ENCODE data around the gene MT1B.

Gene MT1B

DNA sequence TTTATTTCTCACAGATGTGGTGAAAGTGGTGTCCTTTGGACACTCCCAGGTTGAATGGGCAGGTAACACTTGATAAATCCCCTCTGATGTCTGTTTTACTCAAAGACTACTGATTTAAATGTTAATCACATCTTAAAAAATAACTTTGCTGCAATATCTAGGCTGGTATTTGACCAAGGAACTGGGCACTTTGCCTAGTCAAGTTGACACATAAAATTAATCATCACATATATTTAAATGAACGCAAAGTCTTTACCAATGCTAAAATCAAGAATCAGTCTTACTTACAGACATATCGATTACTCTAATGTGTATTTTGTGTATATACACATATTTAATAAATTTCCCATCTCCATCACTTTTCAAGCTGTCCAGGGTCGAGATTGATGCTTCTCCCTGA lies 36.3 kb upstream of the MT1B start:
- Histone ChIP-seq H4K91ac (ENCODE audit: low read depth, low read length, poor library complexity) (no peak overlapping the region), H3K14ac (ENCODE audit: low read length) (no peak overlapping the region), H3K79me1 (ENCODE audit: low read depth, low read length) (no peaks in the 10 kb centered on the region), H2BK15ac (ENCODE audit: low read length) (no peak overlapping the region), H3K27me3 (ENCODE audit: control insufficient read depth in 3 of 3, insufficient read depth in 3 of 3, low read depth in 1 of 3, low read length in 3 of 3) (peaks cover 19 to 69% (median 61%) of the 10 kb centered on the region in 3 experiments), H3K27ac (replicated peaks; ENCODE audit: low read length) (no peak overlapping the region), H3K23ac (ENCODE audit: low read depth, low read length, poor library complexity) (no peak overlapping the region), H2AFZ (ENCODE audit: low read length) (no peak overlapping the region), H3K9me3 (replicated peaks in 1 of 2; ENCODE audit: control insufficient read depth in 2 of 2, insufficient read depth in 1 of 2, low read depth in 1 of 2, low read length in 2 of 2) (peaks cover 0 to 5% of the 10 kb centered on the region in 2 donors), H2BK120ac (ENCODE audit: low read depth, low read length) (no peak overlapping the region), H2AK5ac (ENCODE audit: low read depth, low read length) (no peak overlapping the region), H2BK12ac (ENCODE audit: low read length) (no peak overlapping the region), H3K4me3 (ENCODE audit: low read length in 2 of 2) (no peak overlapping the region), H3K4me2 (ENCODE audit: insufficient read depth, low read length, poor library complexity, severe bottlenecking) (no peak overlapping the region), H4K8ac (ENCODE audit: low read depth, low read length) (no peak overlapping the region), H3K9ac (ENCODE audit: low read depth, low read length, poor library complexity) (no peak overlapping the region), H3K4me1 (ENCODE audit: control insufficient read depth in 2 of 2, insufficient read depth in 1 of 2, low read depth in 1 of 2, low read length in 2 of 2) (peaks cover 2 to 7% of the 10 kb centered on the region in 2 donors), H3K4ac (ENCODE audit: low read length) (no peak overlapping the region), H2BK5ac (ENCODE audit: low read length) (no peak overlapping the region), H3K18ac (ENCODE audit: low read length) (no peak overlapping the region), H3K36me3 (replicated peaks in 1 of 2; ENCODE audit: control insufficient read depth in 2 of 2, insufficient read depth in 2 of 2, low read length in 2 of 2) (no peaks in the 10 kb centered on the region)
- no CpG with 5 or more reads among the region's 3 CpGs for WGBS, 2 donors (ENCODE audit: extremely low coverage in 2 of 2, insufficient read length in 2 of 2, insufficient replicate concordance in 1 of 2)
- no peak for DNase-seq (ENCODE audit: low spot score)

DNA sequence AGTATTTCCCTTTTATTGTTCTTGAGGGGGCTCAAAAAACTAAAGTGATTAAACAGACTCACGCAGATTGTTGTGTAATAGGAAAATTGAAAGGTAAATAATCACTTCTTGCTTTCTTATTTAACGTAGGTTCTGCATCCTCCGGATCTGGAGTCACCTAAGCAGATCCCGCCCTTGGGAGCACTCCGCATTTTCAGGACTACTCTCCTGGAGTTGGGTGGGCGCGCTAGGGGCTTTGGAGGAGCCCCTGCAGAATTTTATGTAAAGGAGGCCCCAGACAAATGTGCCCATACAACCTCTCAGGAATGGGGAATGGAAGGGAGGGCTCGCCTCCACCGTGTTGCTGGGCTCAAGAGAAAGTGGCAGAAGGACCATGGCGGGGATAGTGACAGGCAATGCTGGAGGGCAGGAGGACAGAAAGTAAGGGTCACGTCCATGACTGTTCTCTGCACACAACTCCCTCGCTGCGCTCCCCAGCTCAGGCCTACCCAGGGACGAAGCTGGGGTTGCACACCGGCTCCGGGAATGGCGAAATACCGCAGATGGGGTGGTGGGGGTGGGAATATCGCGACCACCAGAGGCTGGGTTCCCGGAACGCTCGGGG lies 35.0 kb upstream of the MT1B start:
- Histone ChIP-seq H3K36me3 (replicated peaks in 1 of 2; ENCODE audit: control insufficient read depth in 2 of 2, insufficient read depth in 2 of 2, low read length in 2 of 2) (no peaks in the 10 kb centered on the region), H3K9me3 (replicated peaks in 1 of 2; ENCODE audit: control insufficient read depth in 2 of 2, insufficient read depth in 1 of 2, low read depth in 1 of 2, low read length in 2 of 2) (peaks cover 0 to 5% of the 10 kb centered on the region in 2 donors), H3K27ac (replicated peaks; ENCODE audit: low read length) (no peak overlapping the region), H3K4me2 (ENCODE audit: insufficient read depth, low read length, poor library complexity, severe bottlenecking) (peak overlapping the region; percentile 36), H2BK12ac (ENCODE audit: low read length) (no peak overlapping the region), H2BK5ac (ENCODE audit: low read length) (no peak overlapping the region), H3K4me3 (ENCODE audit: low read length in 2 of 2) (peak overlapping the region in 1 of 2 donors; percentile 42), H2AFZ (ENCODE audit: low read length) (peak overlapping the region; percentile 78), H4K91ac (ENCODE audit: low read depth, low read length, poor library complexity) (no peak overlapping the region), H4K8ac (ENCODE audit: low read depth, low read length) (no peak overlapping the region), H3K18ac (ENCODE audit: low read length) (no peak overlapping the region), H3K4ac (ENCODE audit: low read length) (no peak overlapping the region), H3K27me3 (ENCODE audit: control insufficient read depth in 3 of 3, insufficient read depth in 3 of 3, low read depth in 1 of 3, low read length in 3 of 3) (peaks cover 19 to 75% (median 53%) of the 10 kb centered on the region in 3 experiments), H2BK120ac (ENCODE audit: low read depth, low read length) (no peak overlapping the region), H3K23ac (ENCODE audit: low read depth, low read length, poor library complexity) (peak overlapping the region; percentile 3), H3K14ac (ENCODE audit: low read length) (no peak overlapping the region), H2AK5ac (ENCODE audit: low read depth, low read length) (no peak overlapping the region), H3K4me1 (ENCODE audit: control insufficient read depth in 2 of 2, insufficient read depth in 1 of 2, low read depth in 1 of 2, low read length in 2 of 2) (peaks cover 0 to 5% of the 10 kb centered on the region in 2 donors), H2BK15ac (ENCODE audit: low read length) (no peak overlapping the region), H3K79me1 (ENCODE audit: low read depth, low read length) (no peaks in the 10 kb centered on the region), H3K9ac (ENCODE audit: low read depth, low read length, poor library complexity) (peak overlapping the region; percentile 13)
- DNase-seq (ENCODE audit: low spot score), result no peak
- WGBS, 2 donors (ENCODE audit: extremely low coverage in 2 of 2, insufficient read length in 2 of 2, insufficient replicate concordance in 1 of 2), result no CpG with 5 or more reads among the region's 23 CpGs

GRCh38 chr16:56617212-56618085 lies 34.2 kb upstream of the MT1B start:
- Histone ChIP-seq H2BK5ac (ENCODE audit: low read length) (no peak overlapping the region), H3K9me3 (replicated peaks in 1 of 2; ENCODE audit: control insufficient read depth in 2 of 2, insufficient read depth in 1 of 2, low read depth in 1 of 2, low read length in 2 of 2) (peaks cover 0 to 5% of the 10 kb centered on the region in 2 donors), H3K27ac (replicated peaks; ENCODE audit: low read length) (no peak overlapping the region), H3K79me1 (ENCODE audit: low read depth, low read length) (no peaks in the 10 kb centered on the region), H3K14ac (ENCODE audit: low read length) (no peak overlapping the region), H3K4me1 (ENCODE audit: control insufficient read depth in 2 of 2, insufficient read depth in 1 of 2, low read depth in 1 of 2, low read length in 2 of 2) (peaks cover 0 to 5% of the 10 kb centered on the region in 2 donors), H2AK5ac (ENCODE audit: low read depth, low read length) (no peak overlapping the region), H3K4ac (ENCODE audit: low read length) (no peak overlapping the region), H4K91ac (ENCODE audit: low read depth, low read length, poor library complexity) (no peak overlapping the region), H3K4me2 (ENCODE audit: insufficient read depth, low read length, poor library complexity, severe bottlenecking) (peak overlapping the region; percentile 36), H3K4me3 (ENCODE audit: low read length in 2 of 2) (peak overlapping the region in 1 of 2 donors; percentile 42), H3K23ac (ENCODE audit: low read depth, low read length, poor library complexity) (peak overlapping the region; percentile 3), H2BK15ac (ENCODE audit: low read length) (no peak overlapping the region), H2BK12ac (ENCODE audit: low read length) (no peak overlapping the region), H2BK120ac (ENCODE audit: low read depth, low read length) (no peak overlapping the region), H2AFZ (ENCODE audit: low read length) (peak overlapping the region; percentile 78), H3K27me3 (ENCODE audit: control insufficient read depth in 3 of 3, insufficient read depth in 3 of 3, low read depth in 1 of 3, low read length in 3 of 3) (peaks cover 19 to 82% (median 53%) of the 10 kb centered on the region in 3 experiments), H3K18ac (ENCODE audit: low read length) (peak overlapping the region; percentile 32), H4K8ac (ENCODE audit: low read depth, low read length) (no peak overlapping the region), H3K9ac (ENCODE audit: low read depth, low read length, poor library complexity) (no peak overlapping the region), H3K36me3 (replicated peaks in 1 of 2; ENCODE audit: control insufficient read depth in 2 of 2, insufficient read depth in 2 of 2, low read length in 2 of 2) (no peaks in the 10 kb centered on the region)
- no peak for DNase-seq (ENCODE audit: low spot score)
- no CpG with 5 or more reads among the region's 41 CpGs for WGBS, 2 donors (ENCODE audit: extremely low coverage in 2 of 2, insufficient read length in 2 of 2, insufficient replicate concordance in 1 of 2)

GRCh38 chr16:56618138-56618537 lies 33.5 kb upstream of the MT1B start:
- no peak overlapping the region for H3K4me3 ChIP-seq (ENCODE audit: low read length in 2 of 2)
- DNase-seq (ENCODE audit: low spot score), result no peak
- peaks cover 19 to 86% (median 53%) of the 10 kb centered on the region in 3 experiments for H3K27me3 ChIP-seq (ENCODE audit: control insufficient read depth in 3 of 3, insufficient read depth in 3 of 3, low read depth in 1 of 3, low read length in 3 of 3)
- H3K18ac ChIP-seq (ENCODE audit: low read length), result no peak overlapping the region
- no peaks in the 10 kb centered on the region for H3K79me1 ChIP-seq (ENCODE audit: low read depth, low read length)
- WGBS, 2 donors (ENCODE audit: extremely low coverage in 2 of 2, insufficient read length in 2 of 2, insufficient replicate concordance in 1 of 2), result no CpG with 5 or more reads among the region's 6 CpGs
- no peak overlapping the region for H2BK5ac ChIP-seq (ENCODE audit: low read length)
- no peak overlapping the region for H2AK5ac ChIP-seq (ENCODE audit: low read depth, low read length)
- H4K8ac ChIP-seq (ENCODE audit: low read depth, low read length), result no peak overlapping the region
- no peaks in the 10 kb centered on the region for H3K36me3 ChIP-seq (replicated peaks in 1 of 2; ENCODE audit: control insufficient read depth in 2 of 2, insufficient read depth in 2 of 2, low read length in 2 of 2)
- H3K23ac ChIP-seq (ENCODE audit: low read depth, low read length, poor library complexity), result no peak overlapping the region
- no peak overlapping the region for H2AFZ ChIP-seq (ENCODE audit: low read length)
- H3K4me1 ChIP-seq (ENCODE audit: control insufficient read depth in 2 of 2, insufficient read depth in 1 of 2, low read depth in 1 of 2, low read length in 2 of 2), result peaks cover 0 to 5% of the 10 kb centered on the region in 2 donors
- no peak overlapping the region for H3K9ac ChIP-seq (ENCODE audit: low read depth, low read length, poor library complexity)
- H2BK12ac ChIP-seq (ENCODE audit: low read length), result no peak overlapping the region
- H2BK120ac ChIP-seq (ENCODE audit: low read depth, low read length), result no peak overlapping the region
- H3K4ac ChIP-seq (ENCODE audit: low read length), result no peak overlapping the region
- H3K4me2 ChIP-seq (ENCODE audit: insufficient read depth, low read length, poor library complexity, severe bottlenecking), result no peak overlapping the region
- no peak overlapping the region for H3K14ac ChIP-seq (ENCODE audit: low read length)
- no peak overlapping the region for H3K27ac ChIP-seq (replicated peaks; ENCODE audit: low read length)
- H4K91ac ChIP-seq (ENCODE audit: low read depth, low read length, poor library complexity), result no peak overlapping the region
- H2BK15ac ChIP-seq (ENCODE audit: low read length), result no peak overlapping the region
- H3K9me3 ChIP-seq (replicated peaks in 1 of 2; ENCODE audit: control insufficient read depth in 2 of 2, insufficient read depth in 1 of 2, low read depth in 1 of 2, low read length in 2 of 2), result peaks cover 0 to 5% of the 10 kb centered on the region in 2 donors
